T follicular helper cell (primary cell): Measurements from ENCODE around the gene JTB.

ENCODE experiments used
- DNase-seq: peaks from one replicate; pipeline ENCODE4 v3.0.0-alpha.2; 2020; ENCODE audit warnings: low read depth

JTB gene

DNA sequence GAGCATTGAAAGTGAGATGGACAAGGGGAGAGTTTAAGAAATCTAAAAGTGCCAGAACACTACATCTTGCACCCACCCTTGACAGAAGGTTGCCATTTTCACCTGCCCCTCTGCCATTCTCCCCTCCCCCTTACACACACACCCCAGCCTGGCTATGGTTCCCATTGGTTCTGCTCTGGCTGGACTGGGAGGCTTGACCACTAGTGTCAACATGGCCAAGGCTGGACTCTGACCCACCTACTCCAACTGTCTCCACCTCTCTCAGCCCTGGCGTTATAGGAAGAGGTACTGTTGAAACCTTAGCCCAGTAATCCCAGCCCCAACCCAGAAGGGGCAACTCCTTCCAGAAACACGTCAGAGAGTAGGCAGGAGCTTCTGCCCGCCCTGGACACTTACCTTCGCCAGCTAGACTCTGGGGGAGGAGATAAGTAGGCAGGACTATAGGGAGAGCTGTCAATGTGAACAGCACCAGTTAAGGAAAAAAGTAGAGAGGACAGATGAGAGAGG, 23.6 kb downstream of the JTB start:
- DNase-seq, result no peak

DNA sequence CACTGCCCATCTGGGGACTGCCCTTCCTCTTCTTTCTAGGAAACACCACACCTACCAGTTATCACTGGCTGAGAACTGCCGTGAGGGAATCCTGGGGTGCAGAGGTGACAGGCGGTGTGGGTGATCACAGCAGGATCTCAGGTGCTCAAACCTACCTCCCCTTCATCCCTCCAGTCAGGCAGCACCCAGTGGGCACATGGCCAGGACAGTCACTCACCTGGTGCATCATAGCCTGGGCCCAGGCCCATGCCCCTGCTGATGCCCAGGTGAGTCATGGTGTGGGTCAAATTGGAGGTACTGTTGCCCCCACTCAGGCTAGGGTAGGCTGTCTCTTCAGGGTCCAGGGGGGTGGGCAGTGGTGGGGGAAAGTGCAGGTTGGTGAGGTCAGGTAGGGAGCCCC, 25.7 kb downstream of the JTB start:
- no peak for DNase-seq

- no peak for DNase-seq
Observed at GRCh38 chr1:153951183-153951582, 26.3 kb downstream of the JTB start.

GRCh38 chr1:153946622-153947241, 30.7 kb downstream of the JTB start, which contains the start of gene DENND4B:
Gene DENND4B (minus strand): TSS chr1:153946718. CDS start chr1:153944374, 2,344 bp downstream.
- DNase-seq, result peak; percentile 58

- DNase-seq, result peak; percentile 63
Observed at GRCh38 chr1:153945795-153946621, 31.5 kb downstream of the JTB start.

DNA sequence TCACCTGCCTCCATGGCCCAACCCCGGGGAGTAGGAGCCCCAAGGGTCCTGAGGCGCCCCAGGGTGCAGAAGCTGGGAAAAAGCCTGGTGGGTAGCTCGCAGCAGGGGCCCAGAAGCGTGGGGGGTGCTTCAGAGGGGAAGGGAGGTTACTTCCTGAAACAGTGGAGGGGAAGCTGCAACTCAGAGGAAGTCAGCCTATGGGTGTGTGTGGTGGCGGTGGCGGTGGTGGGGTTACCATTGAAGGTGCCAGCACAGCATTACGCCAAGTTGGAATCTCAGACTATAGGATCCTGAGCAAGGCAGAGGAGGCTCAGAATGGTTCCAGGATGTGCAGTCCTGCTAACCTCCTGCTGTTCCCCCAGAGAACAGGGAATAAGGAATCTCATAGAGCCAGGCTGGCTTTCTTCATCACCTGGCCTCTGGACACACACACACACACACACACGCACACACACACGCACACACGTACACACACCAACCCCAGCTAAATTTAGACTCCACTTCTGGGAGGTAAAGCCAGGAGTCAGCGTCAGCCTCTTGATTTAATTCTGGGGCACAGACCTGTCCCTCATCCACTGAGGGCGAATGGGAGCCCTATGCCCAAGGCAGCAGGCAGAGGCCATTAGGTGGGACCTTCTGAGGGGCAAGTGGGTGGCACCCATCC, 32.2 kb downstream of the JTB start:
- peak; percentile 70 for DNase-seq

- no peak for DNase-seq
Observed at GRCh38 chr1:153944827-153945117, 32.7 kb downstream of the JTB start.

DNA sequence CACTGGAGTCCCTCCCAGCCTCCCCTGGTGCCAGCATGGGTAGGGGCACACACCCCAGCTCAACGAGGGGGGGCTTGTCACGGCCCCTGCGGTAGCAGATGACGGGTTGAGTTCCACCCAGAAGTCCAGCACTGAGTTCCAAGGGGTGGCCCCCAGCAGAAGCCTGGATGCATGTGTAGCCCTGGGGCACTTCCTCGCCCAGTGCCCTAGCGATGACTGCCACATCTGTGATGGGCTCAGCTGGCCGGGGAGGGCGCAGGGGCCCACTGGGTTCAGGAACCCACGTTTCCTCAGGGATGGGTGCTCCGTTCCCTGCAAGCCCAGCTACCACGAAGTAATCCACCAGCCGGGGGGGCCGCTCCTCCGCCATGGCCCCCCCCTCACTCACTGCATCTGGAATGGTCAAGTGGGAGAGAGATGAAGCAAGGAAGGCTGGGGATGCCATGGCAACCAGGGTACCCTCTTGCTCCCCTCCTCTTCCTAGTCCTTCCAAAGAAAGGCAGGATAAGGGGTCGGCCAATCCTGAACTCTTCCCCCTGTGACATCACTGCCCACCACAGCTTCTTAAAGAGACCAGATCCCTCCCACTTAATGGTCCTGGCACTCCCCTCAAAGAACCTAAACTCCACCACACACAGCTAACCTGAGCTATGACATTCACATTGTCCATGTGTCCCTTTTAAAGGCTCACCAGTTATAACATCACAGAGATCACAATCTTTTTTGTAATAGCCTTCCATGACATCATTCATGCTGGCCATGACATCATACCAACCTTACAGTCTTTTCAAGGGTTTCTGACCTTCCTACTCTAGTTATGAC, 33.3 kb downstream of the JTB start:
- DNase-seq, result no peak

- no peak for DNase-seq
Observed at GRCh38 chr1:153942766-153943549, 34.5 kb downstream of the JTB start.

- no peak for DNase-seq
Observed at GRCh38 chr1:153941826-153942725, 35.4 kb downstream of the JTB start.

DNA sequence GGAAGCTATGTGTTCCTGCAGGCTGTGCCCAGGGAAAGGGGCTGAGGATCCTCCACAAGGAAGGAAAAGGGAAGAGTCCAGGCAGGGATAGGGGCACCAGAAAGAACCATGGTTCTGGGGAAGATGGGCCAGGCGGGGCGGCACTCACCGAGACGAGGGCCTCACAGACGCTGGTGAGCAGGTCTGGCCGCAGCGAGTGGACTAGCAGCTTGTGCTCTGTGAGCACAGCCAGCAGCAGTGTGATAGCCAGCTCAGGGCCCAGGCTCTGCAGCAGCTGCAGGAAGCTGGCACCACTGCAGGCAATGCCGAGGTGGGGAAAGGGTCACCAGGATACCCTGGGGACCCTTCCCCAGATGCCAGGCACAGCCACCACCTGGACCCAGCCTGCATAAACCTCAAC, 36.7 kb downstream of the JTB start:
- DNase-seq, result no peak

- no peak for DNase-seq
Observed at GRCh38 chr1:153939476-153939875, 38.0 kb downstream of the JTB start.

DNA sequence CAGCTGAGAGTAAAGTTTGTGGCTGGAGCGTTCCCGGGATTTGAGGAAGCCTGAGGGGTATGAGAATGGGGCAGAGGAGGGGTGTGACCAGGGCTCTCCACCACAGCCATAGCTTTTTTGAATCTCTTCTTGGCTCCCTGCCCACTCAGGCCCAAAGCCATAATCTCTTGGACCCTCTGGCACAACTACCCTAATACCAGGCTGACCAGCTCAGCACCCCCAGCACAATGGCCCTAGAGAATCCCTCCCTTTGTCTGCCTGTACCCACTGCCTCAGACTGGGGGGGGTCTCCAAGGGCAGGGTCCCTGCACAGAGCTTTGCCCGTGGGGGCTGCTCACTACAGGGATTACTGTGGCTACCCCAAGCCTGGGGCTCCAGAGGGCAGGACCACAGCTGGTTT, 38.5 kb downstream of the JTB start:
- DNase-seq, result no peak

GRCh38 chr1:153937331-153937730, 40.1 kb downstream of the JTB start:
- no peak for DNase-seq

- no peak for DNase-seq
Observed at GRCh38 chr1:153936011-153936802, 41.3 kb downstream of the JTB start.

- no peak for DNase-seq
Observed at GRCh38 chr1:153934746-153935145, 42.7 kb downstream of the JTB start.

DNA sequence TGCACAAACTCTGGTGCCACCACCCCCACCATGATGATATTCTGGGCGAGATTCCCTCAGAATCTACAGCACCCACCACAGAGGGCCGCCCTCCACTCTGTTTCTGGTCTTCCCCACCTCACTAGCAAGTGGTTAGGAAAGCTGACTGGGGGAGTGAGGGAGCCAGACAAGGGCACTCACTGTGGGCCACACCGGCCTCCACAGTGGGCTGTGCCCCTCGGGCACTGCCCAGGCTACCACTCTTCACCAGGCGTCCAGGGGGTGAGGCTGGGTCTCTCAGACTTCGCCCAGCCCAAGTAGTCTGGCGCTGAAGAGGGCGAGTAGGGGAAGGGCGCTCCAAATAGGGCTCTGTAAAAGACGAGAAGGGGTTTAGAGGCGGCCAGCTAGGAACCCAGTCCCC, 43.5 kb downstream of the JTB start:
- no peak for DNase-seq

- DNase-seq, result no peak
Observed at GRCh38 chr1:153933430-153933829, 44.0 kb downstream of the JTB start.
